Endothelial cell of umbilical vein (primary cell): ENCODE measurements around the gene SEMA3E. TPM values are rescaled to one million over a fixed set of nuclear protein-coding genes. Genes with fewer than 3 reads are reported as not detected.

Experiments used
- BruUV-seq: library from RNA; stranded (reverse); fragments of 400-500 nt; replicated peaks from 2 replicates; lab custom pipeline; 2021; lab: Mats Ljungman, UMichigan
- CTCF ChIA-PET: fragments of 300-600, 350-600 bp; sonication (Branson Sonifier 250); formaldehyde crosslinking; loops from one replicate; lab custom pipeline; 2021; ENCODE audit warnings: antibody characterized with exemption, inconsistent platforms; lab: Charles Lee
- POLR2A ChIA-PET: fragments of 300-600, 350-600 bp; sonication (Branson Sonifier 250); formaldehyde crosslinking; loops from one replicate; lab custom pipeline; 2021; ENCODE audit warnings: antibody characterized with exemption, inconsistent platforms; lab: Charles Lee
- DNase-seq: peaks from one replicate; pipeline ENCODE4 v3.0.0-alpha.2; 2011; ENCODE audit warnings: low read depth, low spot score
- FAIRE-seq: peaks from 2 replicates; lab custom pipeline; 2011; peaks lifted over from hg19 to GRCh38; lab: Jason Lieb, UNC
- H2AFZ ChIP-seq: 2 replicates; pipeline ENCODE4 v1.6.0; 2012; ENCODE audit warnings: low read depth, low read length, control low read depth, inconsistent platforms
- H3K27ac ChIP-seq: 2 replicates; pipeline ENCODE4 v1.5.1; 2011; ENCODE audit warnings: low read depth, mild to moderate bottlenecking, control low read depth, low read length, moderate library complexity; ENCODE audit not compliant: insufficient read depth
- H3K27me3 ChIP-seq, 2 experiments: 2 replicates each; pipeline versions ENCODE4 v1.6.0 to v1.6.1; 2011; ENCODE audit warnings: low read length in 2 of 2, mixed read lengths in 1 of 2; ENCODE audit not compliant: control insufficient read depth in 2 of 2, insufficient read depth in 2 of 2
- H3K36me3 ChIP-seq, 2 experiments: 2 replicates in 1 of 2; 3 replicates in 1 of 2; pipeline ENCODE4 v1.5.1; 2011; ENCODE audit warnings: low read length in 2 of 2, mild to moderate bottlenecking in 1 of 2, moderate library complexity in 1 of 2; ENCODE audit not compliant: control insufficient read depth in 2 of 2, insufficient read depth in 2 of 2; ENCODE audit errors: extremely low read depth in 1 of 2
- H3K4me1 ChIP-seq: 3 replicates; pipeline ENCODE4 v1.5.1; 2011; ENCODE audit warnings: mild to moderate bottlenecking, low read length; ENCODE audit not compliant: control insufficient read depth, insufficient read depth; ENCODE audit errors: extremely low read depth
- H3K4me2 ChIP-seq: 2 replicates; pipeline ENCODE4 v1.6.1; 2011; ENCODE audit warnings: low read length, control low read depth, mixed read lengths; ENCODE audit not compliant: insufficient read depth
- H3K4me3 ChIP-seq, 3 experiments: fragments of 200-600 bp in 1 of 3; sonication (generic), shearing (Covaris generic) in 1 of 3; replicated peaks in 1 of 3; 2 replicates each; pipeline ENCODE4 v1.5.1; 2011 to 2016; ENCODE audit warnings: control low read depth in 3 of 3, low read length in 3 of 3, mild to moderate bottlenecking in 2 of 3, inconsistent platforms in 1 of 3, low read depth in 1 of 3, moderate library complexity in 1 of 3; ENCODE audit not compliant: insufficient read depth in 1 of 3
- H3K79me2 ChIP-seq: 2 replicates; pipeline ENCODE4 v1.6.0; 2012; ENCODE audit warnings: low read length, inconsistent platforms; ENCODE audit not compliant: control insufficient read depth, insufficient read depth
- H3K9ac ChIP-seq: replicated peaks from 2 replicates; pipeline ENCODE3; 2011; ENCODE audit warnings: low read length, control low read depth; ENCODE audit not compliant: insufficient read depth; ENCODE audit errors: extremely low read depth
- H3K9me1 ChIP-seq: replicated peaks from 3 replicates; pipeline ENCODE4 v1.6.0; 2011; ENCODE audit warnings: mild to moderate bottlenecking, low read length; ENCODE audit not compliant: control insufficient read depth, insufficient read depth; ENCODE audit errors: extremely low read depth
- H3K9me3 ChIP-seq: replicated peaks from 2 replicates; pipeline ENCODE4 v1.5.1; 2012; ENCODE audit warnings: low read length, inconsistent platforms; ENCODE audit not compliant: control insufficient read depth, insufficient read depth
- H4K20me1 ChIP-seq: replicated peaks from 2 replicates; pipeline ENCODE3; 2011; ENCODE audit warnings: mild to moderate bottlenecking, low read length; ENCODE audit not compliant: control insufficient read depth, insufficient read depth; ENCODE audit errors: extremely low read depth
- CTCF ChIP-seq, 2 donors: IDR thresholded peaks; 1 replicate in 1 of 2; 2 replicates in 1 of 2; pipeline ENCODE4 v1.5.1; 2011; ENCODE audit warnings: low read length in 2 of 2, mild to moderate bottlenecking in 2 of 2, moderate library complexity in 2 of 2, control low read depth in 1 of 2, inconsistent platforms in 1 of 2, low read depth in 1 of 2; ENCODE audit not compliant: insufficient read depth in 1 of 2; ENCODE audit errors: extremely low read depth in 1 of 2
- EZH2 ChIP-seq: IDR thresholded peaks from 2 replicates; pipeline ENCODE4 v1.6.1; 2012; ENCODE audit warnings: borderline replicate concordance, low read depth, mild to moderate bottlenecking, moderate library complexity, low read length, inconsistent platforms; ENCODE audit not compliant: severe bottlenecking
- FOS ChIP-seq: IDR thresholded peaks from 2 replicates; pipeline ENCODE4 v1.6.1; 2011; ENCODE audit warnings: mild to moderate bottlenecking, low read length, moderate library complexity, borderline replicate concordance; ENCODE audit not compliant: insufficient read depth
- GATA2 ChIP-seq: IDR thresholded peaks from 2 replicates; pipeline ENCODE4 v1.7.0; 2011; ENCODE audit warnings: low read depth, mild to moderate bottlenecking, moderate library complexity, mixed read lengths, low read length; ENCODE audit not compliant: insufficient read length, insufficient read depth
- JUN ChIP-seq: IDR thresholded peaks from 2 replicates; pipeline ENCODE4 v1.6.1; 2011; ENCODE audit warnings: borderline replicate concordance, low read depth; ENCODE audit not compliant: insufficient read length, insufficient read depth
- MAX ChIP-seq: IDR thresholded peaks from 2 replicates; pipeline ENCODE4 v1.6.1; 2011; ENCODE audit not compliant: insufficient read depth, insufficient read length
- MYC ChIP-seq: IDR thresholded peaks from one replicate; pipeline ENCODE4 v1.6.1; 2011; ENCODE audit warnings: mild to moderate bottlenecking, low read depth, low read length
- POLR2A ChIP-seq: IDR thresholded peaks from 2 replicates; pipeline ENCODE4 v1.6.1; 2012; ENCODE audit warnings: low read depth, mild to moderate bottlenecking, control low read depth, low read length
- POLR2AphosphoS5 ChIP-seq: IDR thresholded peaks from 2 replicates; pipeline ENCODE4 v1.6.1; 2012; ENCODE audit warnings: low read depth, mild to moderate bottlenecking, control low read depth, low read length, moderate library complexity; ENCODE audit not compliant: insufficient read depth
- dilution Hi-C: fragments of 300-500 bp; cut with MboI; formaldehyde crosslinking; loops from one replicate; pipeline ENCODE4 v1.15.0; 2019; ENCODE audit warnings: low sequenced_read_pairs; ENCODE audit not compliant: extremely low pct_ligation_motif_present
- intact Hi-C: fragments of 100-400 bp; cut with micrococcal nuclease; formaldehyde crosslinking; loops from one replicate; pipeline ENCODE4 v1.10.0; 2022
- polyA plus RNA-seq, 4 experiments: library from polyadenylated mRNA; depleted of rRNA in 3 of 4; stranded (reverse) in 3 of 4; unstranded in 1 of 4; fragments of >200 nt; gene quantifications; 2 replicates each; pipeline versions ENCODE4 v1.2.1 to v1.2.3, GENCODE V29; 2011 to 2012; ENCODE audit warnings: missing spikeins in 1 of 4
- total RNA-seq: library from RNA; stranded (reverse); gene quantifications from 2 replicates; pipeline ENCODE4 v1.2.3, GENCODE V29; 2021

SEMA3E gene
- total and polyA plus RNA-seq, 2 donors (not counting 3 experiments of a cell fraction or from before 2014, with no cell fraction given), result not detected

DNA sequence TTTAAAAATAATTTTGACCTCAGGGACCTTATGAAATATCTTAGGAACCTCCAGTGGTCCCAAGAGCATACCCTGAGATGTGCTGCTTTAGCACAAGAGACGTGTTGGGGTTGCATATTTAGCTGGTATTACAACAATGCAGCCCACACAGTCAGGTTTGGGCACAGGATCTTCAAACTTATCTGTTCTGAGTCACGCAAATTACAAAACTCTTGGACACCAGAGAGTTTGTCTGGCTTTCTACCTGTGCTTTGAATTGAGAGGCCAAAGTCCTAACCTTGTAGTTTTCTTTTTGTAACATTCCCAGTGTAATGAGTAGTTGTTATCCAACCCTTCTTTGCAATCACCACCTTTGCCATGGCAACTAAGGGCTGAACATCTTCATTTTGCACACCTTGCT, 322.7 kb downstream of the SEMA3E start:
- Histone ChIP-seq H3K79me2 (no peaks in the 10 kb centered on the region), H3K9ac (no peak overlapping the region), H3K9me3 (no peaks in the 10 kb centered on the region), H4K20me1 (no peaks in the 10 kb centered on the region), H3K4me2 (no peak overlapping the region), H3K4me1 (no peaks in the 10 kb centered on the region), H3K36me3 (no peaks in the 10 kb centered on the region), H2AFZ (no peak overlapping the region), H3K27me3 (peaks cover 0 to 4% of the 10 kb centered on the region in 2 experiments), H3K4me3 (no peak overlapping the region), H3K9me1 (no peaks in the 10 kb centered on the region), H3K27ac (no peak overlapping the region)
- TF ChIP-seq JUN (no peak), POLR2AphosphoS5 (no peak), MYC (no peak), CTCF (IDR thresholded peaks at IDR 0.05; ENCODE audit: extremely low read depth in 1 of 2, insufficient read depth in 1 of 2, low read depth in 1 of 2, low read length in 2 of 2) (no peak), EZH2 (no peak), POLR2A (no peak), MAX (no peak), GATA2 (no peak), FOS (no peak)
- DNase-seq (no peak), FAIRE-seq (no peak)
- ChIA-PET CTCF (interaction anchor here (1.7 kb wide), 1 partner anchor 11 kb away, joined by 5 read pairs; no protein-coding TSS in a partner anchor), POLR2A (no interaction called here)
- dilution Hi-C loops (no loop called here), intact Hi-C loops (no loop called here)
- BruUV-seq, result no TSS peak
